ENCODE measurements around the gene IFI6.
"Not testable (repeated sequence)": the region's sequence is repeated elsewhere in the genome, so short reads cannot be mapped to it uniquely, and the experiment has no call there.

The IFI6 gene

GRCh38 chr1:27645071-27645415 is 26.9 kb downstream of the IFI6 start:
- no peak overlapping the region for H3K18ac ChIP-seq (ENCODE audit: low read depth in 1 of 2, low read length in 2 of 2)
- H4K8ac ChIP-seq (ENCODE audit: low read length): no peak overlapping the region
- no peak overlapping the region for H3K27ac ChIP-seq (ENCODE audit: low read length, poor library complexity, severe bottlenecking)
- H3K4me3 ChIP-seq (ENCODE audit: insufficient read depth in 1 of 2, low read depth in 1 of 2, low read length in 2 of 2): no peak overlapping the region
- peak overlapping the region; percentile 7 for H4K91ac ChIP-seq (ENCODE audit: low read length)
- no peak overlapping the region for H2BK12ac ChIP-seq (ENCODE audit: low read length in 2 of 2)
- H2BK15ac ChIP-seq (ENCODE audit: low read depth, poor library complexity, severe bottlenecking): peak overlapping the region; percentile 81
- peaks cover 2% of the 10 kb centered on the region for H3K4me1 ChIP-seq (ENCODE audit: control insufficient read depth, insufficient read depth, low read depth, low read length)
- no peak overlapping the region for H2AFZ ChIP-seq (ENCODE audit: low read depth, low read length)
- no peak overlapping the region for H3K14ac ChIP-seq (ENCODE audit: low read length in 2 of 2)
- H3K23ac ChIP-seq (ENCODE audit: low read length in 2 of 2): no peak overlapping the region
- DNase-seq: no peak
- H2BK5ac ChIP-seq (ENCODE audit: low read depth, low read length, poor library complexity, severe bottlenecking): no peak overlapping the region
- 99% methylated on average over 4 of the region's 4 CpGs for WGBS
- no peaks in the 10 kb centered on the region for H3K36me3 ChIP-seq (ENCODE audit: control insufficient read depth in 1 of 2, insufficient read depth in 2 of 2, low read depth in 1 of 2, low read length in 2 of 2)
- no peaks in the 10 kb centered on the region for H3K9me3 ChIP-seq (ENCODE audit: control insufficient read depth, low read length)
- no peak overlapping the region for H3K4ac ChIP-seq (ENCODE audit: low read depth in 1 of 2, low read length in 2 of 2)
- no peaks in the 10 kb centered on the region for H3K79me1 ChIP-seq (replicated peaks; ENCODE audit: low read length, poor library complexity, severe bottlenecking)
- no peak overlapping the region for H2BK120ac ChIP-seq (ENCODE audit: low read depth, low read length)
- no peak overlapping the region for H3K9ac ChIP-seq (ENCODE audit: low read length)
- peaks cover 0 to 9% of the 10 kb centered on the region in 2 experiments for H3K27me3 ChIP-seq (ENCODE audit: control insufficient read depth in 1 of 2, insufficient read depth in 1 of 2, low read length in 2 of 2)
- H2AK5ac ChIP-seq (ENCODE audit: low read length, severe bottlenecking): no peak overlapping the region
- no peak overlapping the region for H3K4me2 ChIP-seq (ENCODE audit: low read length, poor library complexity, severe bottlenecking)

- H3K4me3 ChIP-seq (ENCODE audit: insufficient read depth in 1 of 2, low read depth in 1 of 2, low read length in 2 of 2): no peak overlapping the region
- H2AK5ac ChIP-seq (ENCODE audit: low read length, severe bottlenecking): no peak overlapping the region
- H3K4ac ChIP-seq (ENCODE audit: low read depth in 1 of 2, low read length in 2 of 2): no peak overlapping the region
- no peak overlapping the region for H3K9ac ChIP-seq (ENCODE audit: low read length)
- peaks cover 2% of the 10 kb centered on the region for H3K4me1 ChIP-seq (ENCODE audit: control insufficient read depth, insufficient read depth, low read depth, low read length)
- no peak overlapping the region for H2BK15ac ChIP-seq (ENCODE audit: low read depth, poor library complexity, severe bottlenecking)
- H4K91ac ChIP-seq (ENCODE audit: low read length): no peak overlapping the region
- H3K23ac ChIP-seq (ENCODE audit: low read length in 2 of 2): no peak overlapping the region
- H3K9me3 ChIP-seq (ENCODE audit: control insufficient read depth, low read length): no peaks in the 10 kb centered on the region
- H2BK12ac ChIP-seq (ENCODE audit: low read length in 2 of 2): no peak overlapping the region
- no peak overlapping the region for H3K4me2 ChIP-seq (ENCODE audit: low read length, poor library complexity, severe bottlenecking)
- no peaks in the 10 kb centered on the region for H3K79me1 ChIP-seq (replicated peaks; ENCODE audit: low read length, poor library complexity, severe bottlenecking)
- no peak overlapping the region for H4K8ac ChIP-seq (ENCODE audit: low read length)
- no peak overlapping the region for H2BK5ac ChIP-seq (ENCODE audit: low read depth, low read length, poor library complexity, severe bottlenecking)
- 96% methylated on average over 5 of the region's 5 CpGs for WGBS
- H3K14ac ChIP-seq (ENCODE audit: low read length in 2 of 2): no peak overlapping the region
- H2BK120ac ChIP-seq (ENCODE audit: low read depth, low read length): no peak overlapping the region
- H3K27ac ChIP-seq (ENCODE audit: low read length, poor library complexity, severe bottlenecking): no peak overlapping the region
- no peaks in the 10 kb centered on the region for H3K36me3 ChIP-seq (ENCODE audit: control insufficient read depth in 1 of 2, insufficient read depth in 2 of 2, low read depth in 1 of 2, low read length in 2 of 2)
- H3K27me3 ChIP-seq (ENCODE audit: control insufficient read depth in 1 of 2, insufficient read depth in 1 of 2, low read length in 2 of 2): peaks cover 0 to 9% of the 10 kb centered on the region in 2 experiments
- DNase-seq: no peak
- no peak overlapping the region for H3K18ac ChIP-seq (ENCODE audit: low read depth in 1 of 2, low read length in 2 of 2)
- H2AFZ ChIP-seq (ENCODE audit: low read depth, low read length): no peak overlapping the region
Measured at GRCh38 chr1:27644369-27645070, 27.5 kb downstream of the IFI6 start.

GRCh38 chr1:27643600-27644368 is 28.2 kb downstream of the IFI6 start:
- no peaks in the 10 kb centered on the region for H3K79me1 ChIP-seq (replicated peaks; ENCODE audit: low read length, poor library complexity, severe bottlenecking)
- peak; percentile 64 for DNase-seq
- H2BK120ac ChIP-seq (ENCODE audit: low read depth, low read length): no peak overlapping the region
- no peak overlapping the region for H2AK5ac ChIP-seq (ENCODE audit: low read length, severe bottlenecking)
- no peak overlapping the region for H3K14ac ChIP-seq (ENCODE audit: low read length in 2 of 2)
- H3K36me3 ChIP-seq (ENCODE audit: control insufficient read depth in 1 of 2, insufficient read depth in 2 of 2, low read depth in 1 of 2, low read length in 2 of 2): no peaks in the 10 kb centered on the region
- WGBS: 33% methylated on average over 13 of the region's 13 CpGs
- peaks cover 0 to 9% of the 10 kb centered on the region in 2 experiments for H3K27me3 ChIP-seq (ENCODE audit: control insufficient read depth in 1 of 2, insufficient read depth in 1 of 2, low read length in 2 of 2)
- no peak overlapping the region for H3K18ac ChIP-seq (ENCODE audit: low read depth in 1 of 2, low read length in 2 of 2)
- H3K4me3 ChIP-seq (ENCODE audit: insufficient read depth in 1 of 2, low read depth in 1 of 2, low read length in 2 of 2): no peak overlapping the region
- peaks cover 2% of the 10 kb centered on the region for H3K4me1 ChIP-seq (ENCODE audit: control insufficient read depth, insufficient read depth, low read depth, low read length)
- H3K27ac ChIP-seq (ENCODE audit: low read length, poor library complexity, severe bottlenecking): no peak overlapping the region
- no peak overlapping the region for H2AFZ ChIP-seq (ENCODE audit: low read depth, low read length)
- H3K9ac ChIP-seq (ENCODE audit: low read length): no peak overlapping the region
- no peak overlapping the region for H4K91ac ChIP-seq (ENCODE audit: low read length)
- H2BK12ac ChIP-seq (ENCODE audit: low read length in 2 of 2): no peak overlapping the region
- H3K4me2 ChIP-seq (ENCODE audit: low read length, poor library complexity, severe bottlenecking): no peak overlapping the region
- H2BK5ac ChIP-seq (ENCODE audit: low read depth, low read length, poor library complexity, severe bottlenecking): no peak overlapping the region
- no peak overlapping the region for H2BK15ac ChIP-seq (ENCODE audit: low read depth, poor library complexity, severe bottlenecking)
- H4K8ac ChIP-seq (ENCODE audit: low read length): no peak overlapping the region
- no peaks in the 10 kb centered on the region for H3K9me3 ChIP-seq (ENCODE audit: control insufficient read depth, low read length)
- H3K4ac ChIP-seq (ENCODE audit: low read depth in 1 of 2, low read length in 2 of 2): no peak overlapping the region
- no peak overlapping the region for H3K23ac ChIP-seq (ENCODE audit: low read length in 2 of 2)

GRCh38 chr1:27640514-27640913 is 31.5 kb downstream of the IFI6 start:
- H3K9me3 ChIP-seq (ENCODE audit: control insufficient read depth, low read length); DNase-seq; H2BK120ac ChIP-seq (ENCODE audit: low read depth, low read length); H3K36me3 ChIP-seq (ENCODE audit: control insufficient read depth in 1 of 2, insufficient read depth in 2 of 2, low read depth in 1 of 2, low read length in 2 of 2); H3K14ac ChIP-seq (ENCODE audit: low read length in 2 of 2); H4K8ac ChIP-seq (ENCODE audit: low read length); H3K27me3 ChIP-seq (ENCODE audit: control insufficient read depth in 1 of 2, insufficient read depth in 1 of 2, low read length in 2 of 2); H4K91ac ChIP-seq (ENCODE audit: low read length); H2BK12ac ChIP-seq (ENCODE audit: low read length in 2 of 2); H3K4me2 ChIP-seq (ENCODE audit: low read length, poor library complexity, severe bottlenecking); H3K4me1 ChIP-seq (ENCODE audit: control insufficient read depth, insufficient read depth, low read depth, low read length); H3K4ac ChIP-seq (ENCODE audit: low read depth in 1 of 2, low read length in 2 of 2); H3K23ac ChIP-seq (ENCODE audit: low read length in 2 of 2); H3K27ac ChIP-seq (ENCODE audit: low read length, poor library complexity, severe bottlenecking); H3K4me3 ChIP-seq (ENCODE audit: insufficient read depth in 1 of 2, low read depth in 1 of 2, low read length in 2 of 2); H2AFZ ChIP-seq (ENCODE audit: low read depth, low read length); H3K9ac ChIP-seq (ENCODE audit: low read length); H3K18ac ChIP-seq (ENCODE audit: low read depth in 1 of 2, low read length in 2 of 2); H2BK15ac ChIP-seq (ENCODE audit: low read depth, poor library complexity, severe bottlenecking); H3K79me1 ChIP-seq (replicated peaks; ENCODE audit: low read length, poor library complexity, severe bottlenecking); H2BK5ac ChIP-seq (ENCODE audit: low read depth, low read length, poor library complexity, severe bottlenecking); H2AK5ac ChIP-seq (ENCODE audit: low read length, severe bottlenecking): not testable (repeated sequence)
- WGBS: 90% methylated on average over 9 of the region's 9 CpGs

Measured in mesenchymal stem cell (in vitro differentiated cells and primary cell).